Measurements from ENCODE around the gene ABTB2.

Gene ABTB2

DNA sequence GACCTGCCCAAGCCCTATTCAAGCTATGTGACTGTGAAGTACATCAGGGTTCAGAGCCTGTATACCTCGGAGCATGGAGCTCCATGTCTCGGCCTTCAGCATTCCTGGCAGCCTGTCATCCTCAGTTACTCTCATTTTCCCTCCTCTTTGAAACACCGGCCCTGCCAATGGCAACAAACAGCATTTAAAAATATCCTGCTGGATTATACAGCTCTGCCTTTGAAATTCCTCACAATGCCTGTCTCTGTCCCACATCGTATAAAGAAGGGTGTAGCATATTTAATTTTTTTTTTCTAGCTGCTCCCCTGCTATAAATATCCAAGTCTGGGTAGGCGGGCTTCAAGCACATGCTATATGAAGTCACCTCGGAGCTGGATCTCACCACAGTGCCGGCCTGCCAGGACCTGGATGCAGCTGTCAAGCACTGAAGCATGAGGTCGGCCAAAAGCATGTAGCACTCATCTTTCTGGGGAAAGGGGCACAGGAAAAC lies 11.8 kb downstream of the ABTB2 start:
- intact Hi-C loops (cut with DNase I): no loop called here
- DNase-seq: peak in 38 of 42 donors; percentile 22 to 79 (median 42)

DNA sequence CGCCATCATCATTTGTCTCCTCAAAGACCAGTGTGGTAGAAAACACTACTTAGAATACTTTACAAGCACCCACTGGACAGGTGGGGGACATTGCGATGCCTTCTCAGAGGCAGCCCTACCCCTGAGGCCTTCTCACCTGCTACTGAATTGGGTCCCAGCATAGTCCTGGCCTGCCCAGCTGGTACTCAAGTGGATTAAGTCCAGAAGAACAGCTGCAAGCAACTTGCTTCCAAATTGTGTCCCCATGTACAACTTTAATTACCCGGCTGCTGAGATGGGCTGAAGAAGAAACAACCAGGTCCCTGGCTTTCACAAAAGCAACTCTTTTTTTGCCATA lies 12.3 kb downstream of the ABTB2 start:
- DNase-seq: peak in 1 of 42 donors; percentile 40
- intact Hi-C loops (cut with DNase I): no loop called here

DNA sequence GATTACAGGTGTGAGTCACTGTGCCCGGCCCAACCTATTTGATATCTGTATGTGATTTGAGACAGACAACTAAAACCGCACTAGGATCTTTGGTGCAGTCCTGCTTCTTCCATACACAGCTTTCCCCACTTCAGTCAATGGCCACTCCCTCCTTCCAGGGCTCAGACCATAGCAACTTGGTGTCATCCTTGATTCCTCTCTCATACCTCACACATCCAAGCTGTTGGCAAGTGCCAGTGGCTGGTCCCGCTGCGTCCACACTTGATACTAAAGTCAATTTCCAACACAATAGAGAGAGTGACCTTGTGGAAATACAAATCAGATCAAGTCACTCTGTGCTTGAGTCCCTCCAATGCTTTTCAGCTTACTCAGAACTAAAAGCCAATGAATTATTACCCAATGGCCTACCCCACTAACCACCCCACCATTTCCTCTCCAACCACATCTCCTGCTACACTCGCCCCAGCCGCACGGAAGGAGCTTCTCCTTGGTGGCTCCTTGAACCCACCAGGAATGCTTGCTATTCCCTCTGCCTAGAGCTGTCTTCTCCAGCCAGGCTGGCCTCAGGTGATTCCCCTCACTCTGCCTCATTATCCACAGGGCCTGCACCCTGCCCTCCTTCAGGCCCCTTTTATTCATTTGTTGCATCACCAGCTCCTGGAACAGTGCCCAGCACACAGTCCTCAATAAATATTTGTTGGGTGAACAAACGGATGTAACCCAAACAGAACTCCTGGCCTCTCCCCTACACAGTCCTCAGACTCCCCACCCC lies 12.9 kb downstream of the ABTB2 start:
- DNase-seq: peak in 1 of 42 donors; percentile 48
- intact Hi-C loops (cut with DNase I): no loop called here

DNA sequence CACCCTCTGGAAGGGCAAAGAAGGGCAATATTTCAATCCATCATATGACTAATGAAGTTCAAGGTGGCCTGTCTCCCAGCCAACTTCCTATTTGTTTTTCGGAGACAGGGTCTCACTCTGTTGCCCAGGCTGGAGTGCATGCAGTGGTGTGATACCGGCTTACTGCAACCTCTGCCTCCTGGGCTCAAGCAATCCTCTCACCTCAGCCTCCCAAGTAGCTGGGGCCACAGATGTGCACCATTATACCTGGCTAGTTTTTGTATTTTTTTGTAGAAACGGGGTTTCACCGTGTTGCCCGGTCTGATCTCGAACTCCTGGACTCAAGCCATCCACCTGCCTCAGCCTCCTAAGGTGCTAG lies 13.4 kb downstream of the ABTB2 start:
- DNase-seq: no peak
- intact Hi-C loops (cut with DNase I): no loop called here

DNA sequence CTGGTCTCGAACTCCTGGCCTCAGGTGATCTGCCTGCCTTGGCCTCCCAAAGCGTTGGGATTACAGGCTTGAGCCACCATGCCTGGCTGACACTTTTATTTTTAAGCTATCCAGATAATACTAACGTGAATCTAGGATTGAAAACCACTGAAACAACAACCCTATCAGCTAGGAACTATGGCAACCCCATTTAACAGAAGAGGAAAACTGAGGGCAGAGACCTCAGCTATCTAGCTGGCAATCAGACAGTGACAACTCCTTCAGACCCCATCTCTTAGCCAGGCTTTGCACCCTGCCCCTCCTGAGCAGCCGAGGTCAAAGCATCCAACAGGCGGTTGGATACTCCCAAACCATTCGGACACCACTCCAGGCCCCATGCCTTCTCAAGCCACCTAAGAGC lies 14.1 kb downstream of the ABTB2 start:
- intact Hi-C loops (cut with DNase I): no loop called here
- DNase-seq: no peak

DNA sequence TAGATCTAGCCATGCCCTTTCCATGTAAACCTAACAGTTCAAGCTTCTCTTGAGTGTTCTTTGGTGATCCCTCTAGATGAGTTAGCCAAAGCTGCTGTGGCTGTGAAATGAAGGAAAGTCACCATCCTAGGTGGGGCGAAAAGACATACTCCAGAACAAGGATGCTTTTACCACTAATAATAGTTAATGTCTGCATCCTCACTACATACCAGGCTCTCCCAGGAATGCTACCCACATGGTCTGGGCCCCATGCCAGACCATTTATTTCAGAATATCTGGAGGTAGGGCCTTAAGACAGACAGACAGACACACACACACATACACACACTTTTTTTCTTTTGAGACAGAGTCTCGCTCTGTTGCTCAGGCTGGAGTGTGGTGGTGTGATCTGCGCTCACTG lies 14.7 kb downstream of the ABTB2 start:
- intact Hi-C loops (cut with DNase I): no loop called here
- no peak for DNase-seq

DNA sequence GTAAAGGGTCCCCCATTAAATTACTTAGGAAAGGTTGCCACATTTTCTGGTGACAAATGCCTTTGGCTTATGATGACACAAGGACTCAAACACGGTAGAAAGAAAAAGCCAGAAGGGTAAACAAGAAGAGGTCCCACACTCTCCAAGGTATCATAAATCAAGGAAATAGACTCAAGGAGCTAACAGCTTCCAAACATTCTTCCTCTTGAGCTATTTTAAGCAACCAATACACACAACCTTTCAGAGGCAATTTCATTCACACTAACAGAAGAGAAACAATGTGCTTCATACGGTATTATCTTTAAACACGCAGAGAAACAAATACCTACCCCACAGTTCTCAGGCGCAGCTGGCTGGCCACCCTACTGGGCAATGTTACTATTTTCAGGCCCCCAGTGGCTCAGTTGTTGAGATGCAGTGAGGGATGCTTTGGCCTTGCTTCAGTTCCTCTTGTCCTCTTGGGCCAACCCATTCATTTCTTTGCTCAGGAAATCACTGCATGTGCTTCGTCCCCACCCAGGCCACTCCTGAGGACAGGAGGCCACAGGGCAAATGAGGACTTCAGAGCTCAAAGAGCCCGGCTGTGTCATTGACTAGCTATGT lies 15.8 kb downstream of the ABTB2 start:
- no peak for DNase-seq
- intact Hi-C loops (cut with DNase I): no loop called here

DNA sequence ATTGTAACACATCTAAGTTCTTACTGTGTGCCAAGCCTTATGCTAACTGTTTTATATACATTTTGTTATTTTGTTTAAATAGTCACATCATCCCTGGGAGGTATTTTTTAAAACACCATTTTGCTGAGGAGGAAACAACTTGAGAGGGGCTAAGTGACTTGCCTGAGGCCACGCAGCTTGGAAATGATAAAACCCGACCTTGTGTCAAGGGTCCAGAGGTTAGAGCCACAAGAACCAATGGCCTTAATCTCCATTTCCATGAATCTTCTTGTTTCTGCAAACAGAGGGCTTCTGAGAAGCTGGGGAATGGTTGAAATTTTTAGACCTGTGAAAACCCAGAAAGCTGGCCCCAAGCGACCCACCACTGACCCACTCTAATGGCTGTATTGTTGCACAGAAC lies 16.7 kb downstream of the ABTB2 start:
- intact Hi-C loops (cut with DNase I): no loop called here
- DNase-seq: no peak

DNA sequence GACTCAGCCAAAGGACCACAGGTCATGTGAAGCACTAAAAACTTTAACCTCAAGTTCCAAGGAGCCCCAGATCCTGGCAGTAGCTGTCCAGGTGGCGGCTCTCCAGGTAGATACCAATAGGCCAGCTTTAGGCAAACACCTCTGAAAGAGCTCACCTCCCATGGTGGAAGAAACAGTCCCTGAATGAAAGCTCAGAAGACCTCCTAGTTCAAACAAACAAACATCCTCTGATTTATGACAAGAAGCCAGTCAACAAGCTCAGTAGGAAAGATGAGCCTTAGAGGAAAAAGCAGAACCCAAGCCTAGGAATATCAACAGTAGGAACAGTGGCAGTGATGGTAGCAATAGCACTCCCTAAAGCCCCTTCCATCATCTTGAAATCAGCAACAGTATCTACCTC lies 17.2 kb downstream of the ABTB2 start:
- intact Hi-C loops (cut with DNase I): no loop called here
- no peak for DNase-seq

DNA sequence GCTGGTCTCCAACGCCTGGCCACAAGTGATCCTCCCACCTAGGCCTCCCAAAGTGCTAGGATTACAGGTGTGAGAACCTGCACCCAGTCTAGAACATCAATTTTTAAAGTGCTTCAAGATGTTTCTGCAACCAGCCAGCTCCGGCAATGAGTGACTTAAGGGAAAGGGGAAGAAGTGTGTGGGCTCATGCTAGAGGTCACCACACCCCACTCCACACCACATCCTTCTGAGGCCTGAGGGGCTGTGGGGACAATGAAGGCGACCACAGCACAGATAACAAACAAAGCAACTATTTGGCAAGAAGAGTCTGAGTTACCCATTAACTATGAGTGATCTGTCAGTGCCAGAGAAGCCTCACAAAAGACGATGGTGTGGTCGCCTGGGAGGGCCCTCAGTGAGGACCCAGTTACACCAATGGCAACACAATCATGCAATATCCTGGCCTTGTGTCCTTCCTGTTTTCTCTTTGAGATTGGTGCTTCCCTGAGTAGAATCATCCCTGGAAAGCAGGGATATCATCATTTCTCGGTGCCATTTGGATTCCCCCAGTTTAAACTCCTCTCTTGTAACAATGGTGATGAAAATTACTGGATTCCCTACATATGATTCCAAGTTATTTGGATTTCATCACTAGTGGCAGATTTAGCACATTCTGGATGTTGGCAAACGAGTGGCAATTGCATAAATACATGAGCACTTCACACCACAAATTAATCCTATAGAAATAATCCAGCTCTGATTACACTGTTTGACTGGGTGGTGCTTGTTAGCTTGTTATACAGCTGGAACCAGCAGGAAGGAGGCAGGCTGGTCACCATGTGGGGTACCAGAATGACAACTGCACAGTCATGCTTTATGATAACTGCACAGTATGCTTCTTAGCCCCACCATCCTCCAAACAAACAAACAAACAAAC lies 18.4 kb downstream of the ABTB2 start:
- no peak for DNase-seq
- intact Hi-C loops (cut with DNase I): no loop called here

DNA sequence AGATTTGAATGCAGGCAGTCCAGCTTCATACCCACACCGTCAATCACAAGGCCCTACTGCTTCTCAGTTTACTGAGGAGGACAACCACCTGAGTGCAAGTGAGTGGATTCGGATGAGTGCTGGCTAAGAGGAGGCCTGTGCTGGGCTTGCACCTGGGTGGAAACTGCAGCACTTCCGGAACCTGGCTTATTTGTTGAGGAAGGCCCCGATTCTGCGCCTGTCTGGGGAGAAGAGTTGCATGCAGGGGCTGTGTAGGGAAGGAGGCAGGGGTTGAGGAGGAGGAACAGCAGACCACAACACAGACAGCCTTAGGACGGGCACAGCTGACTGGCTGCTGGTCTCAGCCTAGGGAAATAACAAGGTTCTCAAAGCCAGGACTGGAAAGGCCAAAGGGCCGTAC lies 20.8 kb downstream of the ABTB2 start:
- DNase-seq: no peak
- intact Hi-C loops (cut with DNase I): no loop called here

DNA sequence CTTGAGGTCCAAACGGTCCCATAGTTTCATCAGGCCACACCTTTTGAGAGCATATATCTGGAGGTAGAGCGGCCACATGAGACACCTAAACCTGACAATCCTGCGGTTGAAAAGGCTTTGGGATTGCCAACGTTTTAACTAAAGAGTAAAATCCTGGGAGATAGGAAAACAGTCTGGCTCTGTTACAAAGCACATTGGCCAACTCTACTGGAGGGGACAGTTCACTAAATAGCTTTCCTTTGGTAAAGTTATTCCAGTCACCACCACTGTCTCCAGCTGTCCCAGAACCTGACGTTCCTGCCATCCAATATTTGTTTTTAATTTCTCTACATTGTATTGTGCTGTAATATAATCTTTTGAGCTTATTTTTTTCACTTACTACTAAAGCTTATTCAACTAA lies 22.0 kb downstream of the ABTB2 start:
- no peak for DNase-seq
- intact Hi-C loops (cut with DNase I): no loop called here

DNA sequence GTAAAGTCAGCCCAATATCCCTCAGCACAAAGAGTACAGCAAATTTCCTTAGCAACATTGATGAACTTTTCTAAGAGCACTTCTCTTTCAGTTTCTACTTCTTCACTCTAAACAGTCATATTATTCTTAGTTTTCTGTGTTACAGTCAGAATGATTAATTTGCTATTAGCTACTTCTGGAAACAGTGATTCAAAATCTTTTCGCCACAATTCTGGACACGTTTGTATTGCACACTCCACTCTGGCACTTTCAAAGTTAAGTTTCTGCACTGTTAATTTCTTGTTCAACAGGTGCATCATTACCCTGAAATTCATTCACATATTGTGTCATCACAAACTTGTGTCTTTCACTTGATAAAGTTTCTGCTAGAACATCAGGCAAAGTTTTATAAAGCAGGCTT lies 22.5 kb downstream of the ABTB2 start:
- DNase-seq: no peak
- intact Hi-C loops (cut with DNase I): no loop called here

DNA sequence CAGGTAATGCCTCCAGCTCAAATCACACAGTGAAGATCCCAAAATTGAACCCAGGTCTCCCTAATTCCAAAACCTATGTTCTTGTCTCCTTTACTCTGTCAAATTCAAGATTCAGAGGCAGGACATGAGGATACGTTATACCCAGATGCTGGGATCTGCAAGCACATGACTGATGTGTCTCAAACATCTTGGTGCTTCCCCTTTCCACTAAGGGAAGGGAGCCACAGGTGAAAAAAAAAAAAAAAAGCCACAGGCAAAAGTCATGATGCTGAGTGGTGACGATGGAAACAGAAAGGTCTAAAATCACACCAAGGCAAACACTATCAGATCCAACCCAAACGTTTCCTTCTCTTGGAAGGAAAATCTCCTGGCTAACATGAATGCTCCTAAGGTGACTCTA lies 24.0 kb downstream of the ABTB2 start:
- intact Hi-C loops (cut with DNase I): loop anchor here (5.0 kb wide), 1 partner anchor 66 kb away; no protein-coding TSS in a partner anchor
- no peak for DNase-seq

DNA sequence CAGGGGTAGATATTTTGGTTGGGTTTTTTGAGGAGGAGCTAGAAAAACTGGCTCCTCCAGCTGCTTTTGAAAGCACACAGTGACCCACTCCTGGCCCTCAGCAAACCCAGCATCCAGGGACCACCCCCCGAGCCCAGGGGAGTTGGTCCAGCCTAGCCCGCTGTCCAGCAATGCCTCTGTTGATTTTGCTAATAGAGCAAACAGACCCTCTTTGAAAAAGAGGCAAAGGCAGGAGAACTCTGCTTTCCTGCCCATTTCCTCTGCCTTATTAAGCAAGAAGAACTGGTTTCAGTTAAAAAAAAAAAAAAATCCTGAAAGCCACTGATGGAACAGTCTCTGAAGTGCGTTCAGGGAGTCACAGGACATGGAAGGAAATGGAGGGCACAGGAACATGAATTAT lies 25.3 kb downstream of the ABTB2 start:
- DNase-seq: peak in 7 of 42 donors; percentile 19 to 55 (median 35)
- intact Hi-C loops (cut with DNase I): loop anchor here (5.0 kb wide), 1 partner anchor 65 kb away; no protein-coding TSS in a partner anchor

DNA sequence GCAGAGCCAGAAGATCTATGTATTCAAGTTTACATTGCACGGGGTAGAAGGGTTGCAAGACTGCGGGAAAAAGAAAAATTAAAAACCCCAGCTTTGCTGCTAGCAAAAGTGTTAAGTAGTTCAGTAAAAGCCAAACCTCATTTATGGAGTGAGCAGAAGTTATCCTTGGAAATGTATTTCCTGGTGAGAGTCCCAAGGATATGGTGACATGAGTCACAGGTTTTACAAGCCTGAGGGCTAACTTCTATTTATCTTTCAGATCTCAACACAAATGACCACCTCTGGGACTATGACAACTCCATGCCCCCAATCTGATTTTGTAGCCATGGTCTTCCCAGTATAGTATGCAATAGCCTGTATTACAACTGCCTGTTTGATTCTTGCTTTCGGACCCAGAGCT lies 26.1 kb downstream of the ABTB2 start:
- DNase-seq: no peak
- intact Hi-C loops (cut with DNase I): loop anchor here (5.0 kb wide), 1 partner anchor 64 kb away; no protein-coding TSS in a partner anchor

DNA sequence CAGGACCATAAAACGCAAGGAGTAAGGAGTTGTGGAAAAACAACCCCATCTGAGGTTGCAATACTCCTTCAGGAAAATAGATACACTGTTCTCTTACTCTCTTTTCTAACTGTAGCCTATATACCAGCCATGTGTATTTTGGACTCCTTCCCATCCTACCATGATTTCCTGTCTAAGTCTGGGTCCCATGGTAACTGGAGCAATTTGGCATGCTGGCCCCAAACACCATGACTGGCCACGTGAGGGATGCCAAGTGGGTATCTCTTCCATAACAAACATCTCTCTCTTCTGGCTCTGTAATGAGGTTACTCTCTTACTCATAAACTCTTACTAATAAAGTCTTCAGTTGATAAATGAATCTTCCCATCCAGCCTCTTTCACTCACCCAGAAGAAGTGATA lies 26.5 kb downstream of the ABTB2 start:
- intact Hi-C loops (cut with DNase I): loop anchor here (5.0 kb wide), 1 partner anchor 64 kb away; no protein-coding TSS in a partner anchor
- DNase-seq: no peak

DNA sequence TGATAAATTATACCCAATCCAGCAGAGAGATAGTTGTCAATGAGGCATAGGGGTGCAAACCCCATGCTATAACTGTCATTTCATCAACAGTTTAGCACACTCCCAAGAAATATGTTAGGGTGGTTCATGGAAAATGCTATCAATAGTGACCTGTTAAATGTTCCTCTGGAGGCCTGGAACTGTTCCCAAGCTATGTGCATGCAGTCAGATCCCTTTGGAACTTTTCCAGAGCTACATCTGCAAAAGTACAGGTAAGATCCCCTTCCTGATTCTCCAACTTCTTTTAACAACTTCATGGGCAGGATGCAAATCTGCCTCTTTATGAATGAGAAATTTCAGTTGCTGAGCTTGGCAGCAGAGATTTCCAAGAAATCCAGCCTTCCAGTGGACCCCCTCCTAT lies 27.2 kb downstream of the ABTB2 start:
- no peak for DNase-seq
- intact Hi-C loops (cut with DNase I): loop anchor here (5.0 kb wide), 1 partner anchor 63 kb away; no protein-coding TSS in a partner anchor

DNA sequence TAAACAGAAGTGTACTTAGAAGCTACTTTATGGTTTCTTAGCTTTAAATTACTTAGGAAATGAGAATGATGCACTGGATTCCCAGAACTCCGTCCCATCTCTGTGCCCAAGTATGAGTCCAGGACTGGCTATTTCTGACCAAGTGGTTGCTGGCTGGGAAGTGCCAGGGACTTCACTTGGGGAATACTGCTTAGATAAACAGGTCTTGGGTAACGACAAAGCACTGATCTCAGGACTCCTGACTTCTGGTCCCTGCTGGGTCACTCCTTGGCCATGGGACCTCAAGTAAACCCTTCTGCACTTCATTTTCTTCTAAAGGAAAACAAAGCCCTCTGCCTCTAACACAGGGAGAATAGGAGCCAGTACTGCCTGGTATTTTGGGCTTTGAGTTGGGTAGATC lies 27.9 kb downstream of the ABTB2 start:
- intact Hi-C loops (cut with DNase I): loop anchor here (5.0 kb wide), 1 partner anchor 63 kb away; no protein-coding TSS in a partner anchor
- no peak for DNase-seq

DNA sequence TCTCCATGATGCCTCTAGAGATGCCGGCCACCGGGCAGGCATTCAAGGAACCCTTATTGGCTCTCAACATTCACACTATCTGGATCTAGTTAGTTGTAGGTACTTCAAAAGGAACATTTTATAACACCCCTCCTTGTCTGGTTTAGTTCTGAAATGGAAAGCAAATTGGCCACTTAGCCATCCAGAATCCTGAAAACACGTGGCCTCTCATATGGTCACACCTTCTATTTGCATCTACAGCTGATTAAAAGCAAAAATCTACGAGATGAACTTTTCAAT lies 29.2 kb downstream of the ABTB2 start:
- intact Hi-C loops (cut with DNase I): no loop called here
- no peak for DNase-seq
